Measurements from ENCODE around the gene SUPT3H. TPM values are rescaled to one million over a fixed set of nuclear protein-coding genes. Genes with fewer than 3 reads are reported as not detected.

The SUPT3H gene
- total RNA-seq, 8 experiments from 2014 or later: 8.7 to 43.2 (median 20.5) TPM

- peak in 3 of 8 experiments; percentile 57 to 80 (median 78) for ATAC-seq (replicated peaks in 6 of 8)
- peaks cover 0 to 11% of the 10 kb centered on the region in 2 donors for H3K4me1 ChIP-seq (replicated peaks in 1 of 2)
- in situ Hi-C loops (cut with MboI; ENCODE audit: low pct_unique_long_range_greater_than_20kb in 2 of 9, low sequenced_read_pairs in 9 of 9, unreplicated experiment in 9 of 9): no loop called here
- WGBS, 10 experiments: 7 to 100% (median 80%) methylated on average over 1 to 7 of the region's 7 CpGs; no CpG with 5 or more reads in 1 of the 10 experiments
- no peak overlapping the region for H3K4me3 ChIP-seq
- H3K27ac ChIP-seq: no peak overlapping the region
Measured at GRCh38 chr6:44805238-44805846, 572.4 kb downstream of the SUPT3H start.

- Histone ChIP-seq H3K4me3 (no peak overlapping the region), H3K4me1 (replicated peaks in 1 of 2) (peaks cover 0 to 16% of the 10 kb centered on the region in 2 donors), H3K27ac (no peak overlapping the region)
- WGBS, 10 experiments: 67 to 100% (median 81%) methylated on average over 1 to 3 of the region's 4 CpGs; no CpG with 5 or more reads in 3 of the 10 experiments
- in situ Hi-C loops (cut with MboI; ENCODE audit: low pct_unique_long_range_greater_than_20kb in 2 of 9, low sequenced_read_pairs in 9 of 9, unreplicated experiment in 9 of 9): no loop called here
- no peak for ATAC-seq (replicated peaks in 6 of 8)
Measured at GRCh38 chr6:44804546-44805159, 573.1 kb downstream of the SUPT3H start.

- in situ Hi-C loops (cut with MboI; ENCODE audit: low pct_unique_long_range_greater_than_20kb in 2 of 9, low sequenced_read_pairs in 9 of 9, unreplicated experiment in 9 of 9): no loop called here
- H3K27ac ChIP-seq: no peak overlapping the region
- ATAC-seq (replicated peaks in 6 of 8): no peak
- 49 to 100% (median 88%) methylated on average over 1 to 4 of the region's 5 CpGs; no CpG with 5 or more reads in 4 of the 10 experiments for WGBS, 10 experiments
- H3K4me1 ChIP-seq (replicated peaks in 1 of 2): peaks cover 0 to 16% of the 10 kb centered on the region in 2 donors
- no peak overlapping the region for H3K4me3 ChIP-seq
Measured at GRCh38 chr6:44804016-44804415, 573.7 kb downstream of the SUPT3H start.

GRCh38 chr6:44800784-44801592 lies 576.7 kb downstream of the SUPT3H start:
- ATAC-seq (replicated peaks in 6 of 8): peak in 5 of 8 experiments; percentile 32 to 78 (median 59)
- in situ Hi-C loops (cut with MboI; ENCODE audit: low pct_unique_long_range_greater_than_20kb in 2 of 9, low sequenced_read_pairs in 9 of 9, unreplicated experiment in 9 of 9): no loop called here
- Histone ChIP-seq H3K4me3 (no peak overlapping the region), H3K27ac (no peak overlapping the region), H3K4me1 (replicated peaks in 1 of 2) (peaks cover 0 to 16% of the 10 kb centered on the region in 2 donors)
- WGBS, 10 experiments: 0 to 83% (median 59%) methylated on average over 1 to 5 of the region's 8 CpGs; no CpG with 5 or more reads in 2 of the 10 experiments

- ATAC-seq (replicated peaks in 6 of 8): peak in 6 of 8 experiments; percentile 25 to 80 (median 72)
- 61 to 97% (median 78%) methylated on average over 1 to 8 of the region's 8 CpGs for WGBS, 10 experiments
- in situ Hi-C loops (cut with MboI; ENCODE audit: low pct_unique_long_range_greater_than_20kb in 2 of 9, low sequenced_read_pairs in 9 of 9, unreplicated experiment in 9 of 9): no loop called here
- H3K27ac ChIP-seq: no peak overlapping the region
- no peak overlapping the region for H3K4me3 ChIP-seq
- H3K4me1 ChIP-seq (replicated peaks in 1 of 2): peaks cover 0 to 16% of the 10 kb centered on the region in 2 donors
Measured at GRCh38 chr6:44800171-44800783, 577.5 kb downstream of the SUPT3H start.

- no peak overlapping the region for H3K27ac ChIP-seq
- ATAC-seq (replicated peaks in 6 of 8): no peak
- peaks cover 0 to 16% of the 10 kb centered on the region in 2 donors for H3K4me1 ChIP-seq (replicated peaks in 1 of 2)
- WGBS, 10 experiments: 39 to 94% (median 57%) methylated on average over 1 to 3 of the region's 3 CpGs; no CpG with 5 or more reads in 4 of the 10 experiments
- in situ Hi-C loops (cut with MboI; ENCODE audit: low pct_unique_long_range_greater_than_20kb in 2 of 9, low sequenced_read_pairs in 9 of 9, unreplicated experiment in 9 of 9): no loop called here
- H3K4me3 ChIP-seq: no peak overlapping the region
Measured at GRCh38 chr6:44797746-44798145, 580.0 kb downstream of the SUPT3H start.

- 40 to 100% (median 95%) methylated on average over 1 to 7 of the region's 7 CpGs; no CpG with 5 or more reads in 1 of the 10 experiments for WGBS, 10 experiments
- peaks cover 0 to 5% of the 10 kb centered on the region in 2 donors for H3K4me1 ChIP-seq (replicated peaks in 1 of 2)
- H3K4me3 ChIP-seq: no peak overlapping the region
- no peak for ATAC-seq (replicated peaks in 6 of 8)
- no peak overlapping the region for H3K27ac ChIP-seq
- in situ Hi-C loops (cut with MboI; ENCODE audit: low pct_unique_long_range_greater_than_20kb in 2 of 9, low sequenced_read_pairs in 9 of 9, unreplicated experiment in 9 of 9): no loop called here
Measured at GRCh38 chr6:44795326-44795725, 582.4 kb downstream of the SUPT3H start.

- WGBS, 10 experiments: 20 to 100% (median 80%) methylated on average over 2 to 7 of the region's 7 CpGs
Measured at GRCh38 chr6:44789806-44790205, 587.9 kb downstream of the SUPT3H start.

GRCh38 chr6:44789061-44789460 lies 588.7 kb downstream of the SUPT3H start:
- Histone ChIP-seq H3K4me1 (replicated peaks in 1 of 2) (no peaks in the 10 kb centered on the region), H3K27ac (no peak overlapping the region), H3K4me3 (no peak overlapping the region)
- 60 to 100% (median 85%) methylated on average over 1 to 5 of the region's 5 CpGs; no CpG with 5 or more reads in 3 of the 10 experiments for WGBS, 10 experiments
- in situ Hi-C loops (cut with MboI; ENCODE audit: low pct_unique_long_range_greater_than_20kb in 2 of 9, low sequenced_read_pairs in 9 of 9, unreplicated experiment in 9 of 9): no loop called here
- peak in 1 of 8 experiments; percentile 26 for ATAC-seq (replicated peaks in 6 of 8)

More at GRCh38 chr6:44789806-44790205, 587.9 kb downstream of the SUPT3H start:
- Histone ChIP-seq H3K27ac (no peak overlapping the region), H3K4me3 (no peak overlapping the region), H3K4me1 (replicated peaks in 1 of 2) (no peaks in the 10 kb centered on the region)
- in situ Hi-C loops (cut with MboI; ENCODE audit: low pct_unique_long_range_greater_than_20kb in 2 of 9, low sequenced_read_pairs in 9 of 9, unreplicated experiment in 9 of 9): no loop called here
- ATAC-seq (replicated peaks in 6 of 8): no peak

- no peak overlapping the region for H3K27ac ChIP-seq
- in situ Hi-C loops (cut with MboI; ENCODE audit: low pct_unique_long_range_greater_than_20kb in 2 of 9, low sequenced_read_pairs in 9 of 9, unreplicated experiment in 9 of 9): no loop called here
- no peak overlapping the region for H3K4me3 ChIP-seq
- ATAC-seq (replicated peaks in 6 of 8): no peak
- WGBS, 10 experiments: 50 to 100% (median 96%) methylated on average over 1 to 4 of the region's 10 CpGs; no CpG with 5 or more reads in 2 of the 10 experiments
- H3K4me1 ChIP-seq (replicated peaks in 1 of 2): no peaks in the 10 kb centered on the region
Measured at GRCh38 chr6:44788387-44788981, 589.2 kb downstream of the SUPT3H start.

- H3K4me1 ChIP-seq (replicated peaks in 1 of 2): no peaks in the 10 kb centered on the region
- no peak for ATAC-seq (replicated peaks in 6 of 8)
- H3K4me3 ChIP-seq: no peak overlapping the region
- no peak overlapping the region for H3K27ac ChIP-seq
- in situ Hi-C loops (cut with MboI; ENCODE audit: low pct_unique_long_range_greater_than_20kb in 2 of 9, low sequenced_read_pairs in 9 of 9, unreplicated experiment in 9 of 9): no loop called here
- WGBS, 10 experiments: 89 to 100% (median 94%) methylated on average over 4 to 8 of the region's 8 CpGs
Measured at GRCh38 chr6:44787254-44787834, 590.4 kb downstream of the SUPT3H start.

- in situ Hi-C loops (cut with MboI; ENCODE audit: low pct_unique_long_range_greater_than_20kb in 2 of 9, low sequenced_read_pairs in 9 of 9, unreplicated experiment in 9 of 9): no loop called here
- 0 to 100% (median 50%) methylated on average over 1 of the region's 1 CpG for WGBS, 10 experiments
- ATAC-seq (replicated peaks in 6 of 8): peak in 3 of 8 experiments; percentile 70 to 95 (median 95)
Measured at GRCh38 chr6:44785130-44785529, 592.6 kb downstream of the SUPT3H start.

More at GRCh38 chr6:44785130-44785529, 592.6 kb downstream of the SUPT3H start:
- Histone ChIP-seq H3K4me3 (no peak overlapping the region), H3K4me1 (replicated peaks in 1 of 2) (no peaks in the 10 kb centered on the region), H3K27ac (no peak overlapping the region)
